Measurements from ENCODE around the gene GPHA2.
A peak's percentile ranks its signal among the peaks of the same experiment; 100 is the strongest.

The GPHA2 gene

GRCh38 chr11:64923944-64924909 lies 11.5 kb downstream of the GPHA2 start, which contains the start of gene PPP2R5B:
PPP2R5B (plus strand) TSS chr11:64924689; CDS start chr11:64925735, 1,046 bp downstream.
- peak; percentile 87 for DNase-seq (ENCODE audit: extremely low read depth, low read depth)
- TF ChIP-seq, protein P1, sequence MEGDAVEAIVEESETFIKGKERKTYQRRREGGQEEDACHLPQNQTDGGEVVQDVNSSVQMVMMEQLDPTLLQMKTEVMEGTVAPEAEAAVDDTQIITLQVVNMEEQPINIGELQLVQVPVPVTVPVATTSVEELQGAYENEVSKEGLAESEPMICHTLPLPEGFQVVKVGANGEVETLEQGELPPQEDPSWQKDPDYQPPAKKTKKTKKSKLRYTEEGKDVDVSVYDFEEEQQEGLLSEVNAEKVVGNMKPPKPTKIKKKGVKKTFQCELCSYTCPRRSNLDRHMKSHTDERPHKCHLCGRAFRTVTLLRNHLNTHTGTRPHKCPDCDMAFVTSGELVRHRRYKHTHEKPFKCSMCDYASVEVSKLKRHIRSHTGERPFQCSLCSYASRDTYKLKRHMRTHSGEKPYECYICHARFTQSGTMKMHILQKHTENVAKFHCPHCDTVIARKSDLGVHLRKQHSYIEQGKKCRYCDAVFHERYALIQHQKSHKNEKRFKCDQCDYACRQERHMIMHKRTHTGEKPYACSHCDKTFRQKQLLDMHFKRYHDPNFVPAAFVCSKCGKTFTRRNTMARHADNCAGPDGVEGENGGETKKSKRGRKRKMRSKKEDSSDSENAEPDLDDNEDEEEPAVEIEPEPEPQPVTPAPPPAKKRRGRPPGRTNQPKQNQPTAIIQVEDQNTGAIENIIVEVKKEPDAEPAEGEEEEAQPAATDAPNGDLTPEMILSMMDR (IDR thresholded peaks at IDR 0.05; ENCODE audit: low read depth, low read length, missing control alignments) = no peak
- peak within 1 kb of the TSS; percentile 75 for H3K4me3 ChIP-seq (replicated peaks; ENCODE audit: low read depth, low read length)

DNA sequence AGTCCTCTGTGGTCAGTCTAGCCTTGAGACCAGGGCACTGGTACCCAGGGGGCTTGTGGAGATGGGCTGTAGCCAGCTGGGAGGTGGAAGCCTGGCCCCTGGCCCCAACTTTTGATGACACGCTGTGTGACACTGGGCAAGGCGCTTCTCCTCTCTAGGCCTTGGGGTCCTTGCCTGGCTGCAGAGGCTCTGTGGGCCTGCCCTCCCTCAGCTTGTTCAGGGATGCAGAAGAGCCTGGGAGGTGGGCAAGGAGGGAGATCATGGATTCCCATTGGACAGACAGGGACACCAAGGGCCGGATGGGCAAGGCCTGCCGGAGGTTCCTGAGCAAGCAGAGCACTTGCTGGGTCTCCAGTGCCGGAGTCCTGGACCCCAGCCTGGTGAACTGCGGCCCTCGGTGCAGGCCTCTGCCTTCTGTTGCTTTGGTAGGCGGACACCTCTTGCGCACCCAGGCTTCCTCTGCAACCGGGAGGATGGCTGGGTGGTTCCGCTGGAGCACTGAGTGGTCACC lies 12.5 kb downstream of the GPHA2 start:
- TF ChIP-seq, protein P1 (IDR thresholded peaks at IDR 0.05; ENCODE audit: low read depth, low read length, missing control alignments) = no peak
- no peak overlapping the region for H3K4me3 ChIP-seq (replicated peaks; ENCODE audit: low read depth, low read length)
- no peak for DNase-seq (ENCODE audit: extremely low read depth, low read depth)

DNA sequence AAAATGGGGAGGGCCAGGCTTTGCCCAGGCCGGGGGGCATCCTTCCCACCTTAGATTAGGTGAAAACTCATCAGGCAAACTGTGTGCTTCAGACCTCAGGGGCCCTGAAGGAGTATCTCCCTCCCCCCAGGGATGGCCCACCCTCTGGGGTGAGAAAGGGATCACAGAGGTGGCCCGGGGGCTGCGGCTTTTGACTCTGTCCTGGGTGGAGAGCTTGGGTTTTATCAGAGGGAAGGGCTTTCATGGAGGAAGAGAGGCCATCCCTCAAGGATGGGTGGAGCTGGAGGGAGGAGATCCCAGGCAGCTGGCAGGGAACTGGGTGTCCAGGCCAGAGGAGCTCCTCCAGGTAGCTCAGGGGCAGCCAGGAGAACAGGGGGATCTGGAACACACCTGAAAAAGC lies 14.3 kb downstream of the GPHA2 start:
- no peak overlapping the region for H3K4me3 ChIP-seq (replicated peaks; ENCODE audit: low read depth, low read length)
- no peak for DNase-seq (ENCODE audit: extremely low read depth, low read depth)
- TF ChIP-seq, protein P1 (IDR thresholded peaks at IDR 0.05; ENCODE audit: low read depth, low read length, missing control alignments) = no peak

GRCh38 chr11:64920124-64920523 lies 15.6 kb downstream of the GPHA2 start:
- no peak for DNase-seq (ENCODE audit: extremely low read depth, low read depth)
- no peak overlapping the region for H3K4me3 ChIP-seq (replicated peaks; ENCODE audit: low read depth, low read length)
- TF ChIP-seq, protein P1 (IDR thresholded peaks at IDR 0.05; ENCODE audit: low read depth, low read length, missing control alignments) = no peak

DNA sequence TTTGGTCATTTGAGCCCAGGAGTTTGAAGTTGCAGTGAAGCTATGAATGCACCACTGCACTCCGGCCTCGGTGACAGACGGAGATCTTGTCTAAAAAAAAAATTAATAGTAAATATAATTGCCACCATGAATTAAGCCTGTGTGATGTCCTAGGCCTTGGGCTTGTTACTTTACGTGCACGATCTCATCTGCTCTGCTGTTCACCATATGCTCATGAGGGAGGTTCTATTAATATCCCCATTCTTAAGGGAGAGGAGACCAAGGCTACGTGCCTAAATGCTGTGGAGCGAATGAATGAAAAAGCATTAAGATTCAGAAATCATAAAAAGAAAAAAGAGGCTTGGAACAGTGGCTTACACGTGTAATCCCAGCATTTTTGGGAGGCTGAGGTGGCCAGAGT lies 16.1 kb downstream of the GPHA2 start:
- DNase-seq (ENCODE audit: extremely low read depth, low read depth) = no peak
- TF ChIP-seq, protein P1 (IDR thresholded peaks at IDR 0.05; ENCODE audit: low read depth, low read length, missing control alignments) = no peak
- H3K4me3 ChIP-seq (replicated peaks; ENCODE audit: low read depth, low read length) = no peak overlapping the region

DNA sequence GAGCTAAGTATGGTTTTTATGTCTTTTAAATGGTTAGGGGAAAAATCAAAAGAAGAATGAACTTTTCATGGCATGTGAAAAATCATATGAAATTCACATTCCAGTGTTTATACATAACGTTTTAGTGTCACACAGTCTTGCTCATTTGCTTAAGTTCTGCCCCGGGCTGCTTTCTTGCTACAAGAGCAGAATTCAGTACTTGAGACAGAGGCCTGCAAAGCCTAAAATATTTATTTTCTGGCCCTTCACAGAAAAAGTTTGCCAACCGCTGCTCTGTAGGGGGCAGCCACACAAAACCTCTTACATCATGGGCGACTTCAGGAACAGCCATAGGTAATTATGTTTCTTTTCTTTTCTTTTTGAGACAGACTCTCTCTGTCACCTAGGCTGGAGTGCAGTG lies 17.7 kb downstream of the GPHA2 start:
- peak overlapping the region; percentile 95 for H3K4me3 ChIP-seq (replicated peaks; ENCODE audit: low read depth, low read length)
- TF ChIP-seq, protein P1 (IDR thresholded peaks at IDR 0.05; ENCODE audit: low read depth, low read length, missing control alignments) = peak; percentile 20
- peak; percentile 17 for DNase-seq (ENCODE audit: extremely low read depth, low read depth)

Data from HFF-Myc (cell line).